GM18520 (cell line): ENCODE measurements around the gene BAZ2A.

Experiments used
- ATAC-seq: cut with Tn5 transposase; IDR thresholded peaks from one replicate; pipeline ENCODE4 v1.9.1; 2021; ENCODE audit not compliant: unreplicated experiment

BAZ2A gene

GRCh38 chr12:56635806-56636674 is 5.9 kb upstream of the BAZ2A start:
- ATAC-seq, result peak; percentile 27

- peak; percentile 22 for ATAC-seq
Observed at GRCh38 chr12:56634837-56635791, 5.0 kb upstream of the BAZ2A start.

GRCh38 chr12:56634242-56634836 is 4.2 kb upstream of the BAZ2A start:
- ATAC-seq, result no peak

GRCh38 chr12:56633468-56634241 is 3.5 kb upstream of the BAZ2A start:
- no peak for ATAC-seq

- ATAC-seq, result no peak
Observed at GRCh38 chr12:56632701-56633467, 2.8 kb upstream of the BAZ2A start.

GRCh38 chr12:56631790-56632700 is 1.9 kb upstream of the BAZ2A start:
- ATAC-seq, result no peak

GRCh38 chr12:56629459-56630179 is 507 bp downstream of the BAZ2A start:
- no peak for ATAC-seq

- no peak for ATAC-seq
Observed at GRCh38 chr12:56628671-56629458, 1.3 kb downstream of the BAZ2A start.

- ATAC-seq, result no peak
Observed at GRCh38 chr12:56626701-56627100, 3.4 kb downstream of the BAZ2A start.

GRCh38 chr12:56622535-56622934 is 7.6 kb downstream of the BAZ2A start:
- ATAC-seq, result no peak

GRCh38 chr12:56616925-56617324 is 13.2 kb downstream of the BAZ2A start:
- no peak for ATAC-seq

- ATAC-seq, result no peak
Observed at GRCh38 chr12:56616244-56616643, 13.9 kb downstream of the BAZ2A start.

- no peak for ATAC-seq
Observed at GRCh38 chr12:56614627-56615026, 15.5 kb downstream of the BAZ2A start.

- no peak for ATAC-seq
Observed at GRCh38 chr12:56604355-56604754, 25.8 kb downstream of the BAZ2A start.

- no peak for ATAC-seq
Observed at GRCh38 chr12:56602239-56602638, 27.9 kb downstream of the BAZ2A start.

- ATAC-seq, result no peak
Observed at GRCh38 chr12:56601503-56601902, 28.6 kb downstream of the BAZ2A start.

- ATAC-seq, result no peak
Observed at GRCh38 chr12:56600753-56601152, 29.4 kb downstream of the BAZ2A start.
